ENCODE measurements around the gene WDR35. TPM values are rescaled to one million over a fixed set of nuclear protein-coding genes. Genes with fewer than 3 reads are reported as not detected.

Gene WDR35
- total RNA-seq, 1 experiment from 2014 or later = 16.7 TPM

DNA sequence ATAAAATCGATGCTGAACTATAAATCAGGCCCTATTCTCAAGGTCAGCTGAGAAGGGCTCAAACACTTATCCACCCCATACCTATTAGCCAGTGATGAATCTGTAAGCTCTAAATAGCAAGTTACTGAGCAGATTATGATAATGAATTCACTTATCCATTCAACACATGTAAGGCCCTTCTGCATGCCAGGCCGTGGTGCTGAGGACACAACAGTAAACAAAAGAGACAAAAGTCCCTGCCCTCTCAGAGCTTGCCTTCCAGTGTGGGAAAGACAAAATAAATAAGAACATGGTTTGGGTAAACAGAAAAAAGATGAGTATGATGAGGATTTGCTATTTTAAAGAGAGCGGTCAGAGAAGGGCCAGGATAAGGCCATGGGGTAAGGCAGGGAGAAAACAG, 99.8 kb downstream of the WDR35 start:
- Histone ChIP-seq H2BK12ac (ENCODE audit: insufficient read length, low read depth, low read length) (no peak overlapping the region), H3K23ac (ENCODE audit: insufficient read length, low read depth, low read length) (no peak overlapping the region), H3K4me2 (ENCODE audit: insufficient read depth, insufficient read length, low read length) (no peak overlapping the region), H2BK120ac (ENCODE audit: low read depth, low read length, poor library complexity, severe bottlenecking) (no peak overlapping the region), H2BK15ac (ENCODE audit: low read depth, low read length) (no peak overlapping the region), H3K23me2 (ENCODE audit: insufficient read length, low read depth, low read length, poor library complexity, severe bottlenecking) (no peaks in the 10 kb centered on the region), H4K8ac (replicated peaks; ENCODE audit: insufficient read length, low read depth, low read length) (no peak overlapping the region), H4K20me1 (ENCODE audit: control insufficient read depth, insufficient read depth, insufficient read length) (no peaks in the 10 kb centered on the region), H3K27ac (ENCODE audit: insufficient read length, low read depth, low read length) (no peak overlapping the region), H3K27me3 (ENCODE audit: insufficient read depth, low read length) (no peaks in the 10 kb centered on the region), H3K79me2 (ENCODE audit: insufficient read depth, low read length) (no peaks in the 10 kb centered on the region), H3K4me1 (ENCODE audit: insufficient read depth, low read length) (no peaks in the 10 kb centered on the region), H3K56ac (ENCODE audit: insufficient read length, low read depth, low read length) (no peak overlapping the region), H3T11ph (ENCODE audit: low read length) (no peak overlapping the region), H3K9me3 (ENCODE audit: control insufficient read depth, low read depth, low read length) (no peaks in the 10 kb centered on the region), H3K14ac (ENCODE audit: insufficient read depth, low read length) (no peak overlapping the region), H2BK5ac (ENCODE audit: insufficient read length, low read length) (no peak overlapping the region), H3K4ac (ENCODE audit: low read depth, low read length) (no peak overlapping the region), H2AK5ac (ENCODE audit: insufficient read length, low read length) (no peak overlapping the region), H3K9ac (ENCODE audit: extremely low read depth, insufficient read length, low read length) (no peak overlapping the region), H3K18ac (ENCODE audit: insufficient read length, low read depth, low read length) (no peak overlapping the region), H4K91ac (ENCODE audit: insufficient read length, low read depth, low read length) (no peak overlapping the region), H2AFZ (ENCODE audit: low read length) (no peak overlapping the region), H2BK20ac (ENCODE audit: low read depth, low read length, poor library complexity, severe bottlenecking) (no peak overlapping the region), H3K79me1 (ENCODE audit: insufficient read depth, low read depth, low read length, poor library complexity, severe bottlenecking) (no peaks in the 10 kb centered on the region), H4K5ac (ENCODE audit: insufficient read length, low read depth, low read length) (no peak overlapping the region)
- H3K27ac Mint-ChIP-seq = peak overlapping the region; percentile 6 to 21 (median 12); a peak in 3 of 7 replicates
- no peak for TF ChIP-seq CTCF (conservative IDR thresholded peaks at IDR 0.05)
- no peak for DNase-seq
- H3K27me3 Mint-ChIP-seq (ENCODE audit: low read depth) = no peaks in the 10 kb centered on the region; the same call in 1 of the 2 replicates
- H3K4me3 Mint-ChIP-seq = no peak overlapping the region
- H3K4me1 Mint-ChIP-seq = peaks cover 7 to 16% of the 10 kb centered on the region in 2 experiments
- H3K9me3 Mint-ChIP-seq = no peaks in the 10 kb centered on the region
- WGBS (ENCODE audit: extremely low coverage, insufficient read length, low lambda C conversion rate) = no CpG with 5 or more reads among the region's 3 CpGs
- H3K36me3 Mint-ChIP-seq (ENCODE audit: insufficient read depth in 1 of 3, low read depth in 3 of 3) = no peaks in the 10 kb centered on the region; a peak in 1 of 7 replicates

All from H9 (cell line).